ENCODE results near the gene NLK. TPM values are rescaled to one million over a fixed set of nuclear protein-coding genes. Genes with fewer than 3 reads are reported as not detected.
"Not testable (repeated sequence)": the region's sequence is repeated elsewhere in the genome, so short reads cannot be mapped to it uniquely, and the experiment has no call there.

The NLK gene
- polyA plus RNA-seq, 1 donor from 2014 or later = 81.7 TPM

GRCh38 chr17:28211811-28212210, 169.3 kb downstream of the NLK start:
- Histone ChIP-seq H3K9ac (ENCODE audit: low read length) (no peak overlapping the region), H3K4me3 (ENCODE audit: low read length) (no peak overlapping the region), H3F3A (ENCODE audit: insufficient read depth, low read length, poor library complexity, severe bottlenecking) (no peaks in the 10 kb centered on the region), H3K9me3 (ENCODE audit: low read length) (no peaks in the 10 kb centered on the region), H3K79me2 (replicated peaks; ENCODE audit: insufficient read depth, low read length) (no peaks in the 10 kb centered on the region), H4K20me1 (ENCODE audit: insufficient read depth) (no peaks in the 10 kb centered on the region), H3K27ac (ENCODE audit: low read length) (no peak overlapping the region), H3K4me2 (ENCODE audit: low read length) (no peak overlapping the region), H3K27me3 (ENCODE audit: insufficient read depth, low read depth, low read length) (no peaks in the 10 kb centered on the region), H3K36me3 (ENCODE audit: insufficient read depth, low read length) (no peaks in the 10 kb centered on the region), H2AFZ (ENCODE audit: low read depth, low read length) (no peak overlapping the region), H3K9me2 (ENCODE audit: insufficient read depth, low read length) (no peaks in the 10 kb centered on the region)
- TF ChIP-seq SMC3 (conservative IDR thresholded peaks at IDR 0.05; ENCODE audit: poor library complexity) (no peak), REST (IDR thresholded peaks at IDR 0.05; ENCODE audit: borderline replicate concordance) (no peak), RAD21 (conservative IDR thresholded peaks at IDR 0.05) (no peak), EP300 (conservative IDR thresholded peaks at IDR 0.05; ENCODE audit: poor library complexity, severe bottlenecking) (no peak), TAF1 (IDR thresholded peaks at IDR 0.05; ENCODE audit: low read depth) (no peak), POLR2AphosphoS5 (IDR thresholded peaks at IDR 0.05) (no peak), MXI1 (conservative IDR thresholded peaks at IDR 0.05; ENCODE audit: poor library complexity, severe bottlenecking) (no peak), EZH2 (IDR thresholded peaks at IDR 0.05; ENCODE audit: borderline replicate concordance, insufficient read depth, low read length, poor library complexity, severe bottlenecking) (no peak)
- TF ChIP-seq, protein P1, sequence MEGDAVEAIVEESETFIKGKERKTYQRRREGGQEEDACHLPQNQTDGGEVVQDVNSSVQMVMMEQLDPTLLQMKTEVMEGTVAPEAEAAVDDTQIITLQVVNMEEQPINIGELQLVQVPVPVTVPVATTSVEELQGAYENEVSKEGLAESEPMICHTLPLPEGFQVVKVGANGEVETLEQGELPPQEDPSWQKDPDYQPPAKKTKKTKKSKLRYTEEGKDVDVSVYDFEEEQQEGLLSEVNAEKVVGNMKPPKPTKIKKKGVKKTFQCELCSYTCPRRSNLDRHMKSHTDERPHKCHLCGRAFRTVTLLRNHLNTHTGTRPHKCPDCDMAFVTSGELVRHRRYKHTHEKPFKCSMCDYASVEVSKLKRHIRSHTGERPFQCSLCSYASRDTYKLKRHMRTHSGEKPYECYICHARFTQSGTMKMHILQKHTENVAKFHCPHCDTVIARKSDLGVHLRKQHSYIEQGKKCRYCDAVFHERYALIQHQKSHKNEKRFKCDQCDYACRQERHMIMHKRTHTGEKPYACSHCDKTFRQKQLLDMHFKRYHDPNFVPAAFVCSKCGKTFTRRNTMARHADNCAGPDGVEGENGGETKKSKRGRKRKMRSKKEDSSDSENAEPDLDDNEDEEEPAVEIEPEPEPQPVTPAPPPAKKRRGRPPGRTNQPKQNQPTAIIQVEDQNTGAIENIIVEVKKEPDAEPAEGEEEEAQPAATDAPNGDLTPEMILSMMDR (IDR thresholded peaks at IDR 0.05; ENCODE audit: poor library complexity, severe bottlenecking) = no peak

GRCh38 chr17:28213578-28213977, 171.1 kb downstream of the NLK start:
- H3K4me3 ChIP-seq (ENCODE audit: low read length); H3K36me3 ChIP-seq (ENCODE audit: insufficient read depth, low read length): not testable (repeated sequence)

GRCh38 chr17:28216052-28216451, 173.6 kb downstream of the NLK start:
- H4K20me1 ChIP-seq (ENCODE audit: insufficient read depth) = no peaks in the 10 kb centered on the region
- no peaks in the 10 kb centered on the region for H3F3A ChIP-seq (ENCODE audit: insufficient read depth, low read length, poor library complexity, severe bottlenecking)
- H3K4me2 ChIP-seq (ENCODE audit: low read length) = no peak overlapping the region
- no peak for TF ChIP-seq REST (IDR thresholded peaks at IDR 0.05; ENCODE audit: borderline replicate concordance)
- TF ChIP-seq EP300 (conservative IDR thresholded peaks at IDR 0.05; ENCODE audit: poor library complexity, severe bottlenecking) = no peak
- TF ChIP-seq, protein P1 (IDR thresholded peaks at IDR 0.05; ENCODE audit: poor library complexity, severe bottlenecking) = no peak
- TF ChIP-seq TAF1 (IDR thresholded peaks at IDR 0.05; ENCODE audit: low read depth) = no peak
- TF ChIP-seq RAD21 (conservative IDR thresholded peaks at IDR 0.05) = no peak
- TF ChIP-seq POLR2AphosphoS5 (IDR thresholded peaks at IDR 0.05) = no peak
- TF ChIP-seq SMC3 (conservative IDR thresholded peaks at IDR 0.05; ENCODE audit: poor library complexity) = no peak
- no peak for TF ChIP-seq MXI1 (conservative IDR thresholded peaks at IDR 0.05; ENCODE audit: poor library complexity, severe bottlenecking)
- TF ChIP-seq EZH2 (IDR thresholded peaks at IDR 0.05; ENCODE audit: borderline replicate concordance, insufficient read depth, low read length, poor library complexity, severe bottlenecking) = no peak
- no peaks in the 10 kb centered on the region for H3K9me3 ChIP-seq (ENCODE audit: low read length)
- H3K9ac ChIP-seq (ENCODE audit: low read length) = no peak overlapping the region
- no peak overlapping the region for H3K27ac ChIP-seq (ENCODE audit: low read length)
- no peaks in the 10 kb centered on the region for H3K36me3 ChIP-seq (ENCODE audit: insufficient read depth, low read length)
- H3K9me2 ChIP-seq (ENCODE audit: insufficient read depth, low read length) = no peaks in the 10 kb centered on the region
- no peak overlapping the region for H2AFZ ChIP-seq (ENCODE audit: low read depth, low read length)
- H3K27me3 ChIP-seq (ENCODE audit: insufficient read depth, low read depth, low read length) = no peaks in the 10 kb centered on the region
- H3K79me2 ChIP-seq (replicated peaks; ENCODE audit: insufficient read depth, low read length) = no peaks in the 10 kb centered on the region
- no peak overlapping the region for H3K4me3 ChIP-seq (ENCODE audit: low read length)

More at GRCh38 chr17:28213578-28213977, 171.1 kb downstream of the NLK start:
- H4K20me1 ChIP-seq (ENCODE audit: insufficient read depth); H3K9me2 ChIP-seq (ENCODE audit: insufficient read depth, low read length); H3K27me3 ChIP-seq (ENCODE audit: insufficient read depth, low read depth, low read length); H3K79me2 ChIP-seq (replicated peaks; ENCODE audit: insufficient read depth, low read length); H3K27ac ChIP-seq (ENCODE audit: low read length); H3K4me2 ChIP-seq (ENCODE audit: low read length); H2AFZ ChIP-seq (ENCODE audit: low read depth, low read length); H3K9ac ChIP-seq (ENCODE audit: low read length); H3K9me3 ChIP-seq (ENCODE audit: low read length); H3F3A ChIP-seq (ENCODE audit: insufficient read depth, low read length, poor library complexity, severe bottlenecking): not testable (repeated sequence)

All from neural cell (in vitro differentiated cells).